CMK (cell line): ENCODE data around the gene DOK4.

Experiments used
- DNase-seq: peaks from one replicate; pipeline ENCODE4 v3.0.0-alpha.2; 2010; ENCODE audit warnings: low read depth

The DOK4 gene

DNA sequence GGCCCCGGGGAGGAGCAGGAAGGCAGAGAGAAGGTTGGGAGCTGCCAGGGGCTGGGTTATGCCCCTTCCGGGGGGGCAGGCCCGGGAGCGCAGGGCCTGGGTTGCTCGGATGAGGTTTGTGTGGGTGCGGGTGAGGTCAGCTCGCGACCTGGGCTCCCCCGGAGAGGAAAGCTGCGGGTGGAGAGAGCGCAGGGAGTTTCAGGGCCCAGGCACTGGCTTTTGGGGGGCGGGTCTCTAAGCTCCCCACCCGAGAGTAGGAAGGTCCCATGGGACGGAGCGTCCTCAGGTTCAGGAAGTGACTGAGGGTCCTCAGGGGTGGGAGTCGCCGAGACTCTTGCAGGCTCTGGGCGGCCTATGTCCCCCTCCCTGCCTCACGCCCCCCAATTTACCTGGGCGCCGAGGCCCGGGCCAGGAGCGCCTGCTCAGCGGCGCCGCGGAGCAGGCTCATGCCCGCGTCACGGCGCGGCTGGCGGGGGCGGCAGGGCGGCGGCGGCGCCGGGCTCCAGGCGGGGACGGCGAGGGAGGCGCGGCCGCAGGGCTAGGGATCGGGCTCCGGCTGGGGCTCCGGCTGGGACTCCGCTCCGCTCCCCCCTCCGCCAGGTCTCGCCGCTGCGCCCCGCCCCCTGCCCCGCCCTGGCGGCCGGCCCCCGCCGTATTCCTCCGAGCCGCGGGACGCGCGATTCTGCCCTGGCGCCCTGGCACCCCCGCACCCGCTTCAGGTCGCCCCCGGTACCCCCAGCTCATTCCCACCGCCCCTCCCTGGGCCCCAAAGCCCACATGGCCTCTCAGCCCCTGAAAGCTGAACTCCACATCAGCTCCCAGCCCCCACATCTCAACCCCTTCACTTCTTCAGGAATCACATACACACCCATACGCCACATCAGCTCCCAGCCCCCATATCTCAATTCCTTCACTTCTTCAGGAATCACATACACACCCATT, at the start of gene DOK4:
TSS of gene DOK4 (minus strand) at position 578 of the 942 bp plus-strand sequence. CDS start 6,986 bp downstream, outside the sequence.
- DNase-seq: no peak

DNA sequence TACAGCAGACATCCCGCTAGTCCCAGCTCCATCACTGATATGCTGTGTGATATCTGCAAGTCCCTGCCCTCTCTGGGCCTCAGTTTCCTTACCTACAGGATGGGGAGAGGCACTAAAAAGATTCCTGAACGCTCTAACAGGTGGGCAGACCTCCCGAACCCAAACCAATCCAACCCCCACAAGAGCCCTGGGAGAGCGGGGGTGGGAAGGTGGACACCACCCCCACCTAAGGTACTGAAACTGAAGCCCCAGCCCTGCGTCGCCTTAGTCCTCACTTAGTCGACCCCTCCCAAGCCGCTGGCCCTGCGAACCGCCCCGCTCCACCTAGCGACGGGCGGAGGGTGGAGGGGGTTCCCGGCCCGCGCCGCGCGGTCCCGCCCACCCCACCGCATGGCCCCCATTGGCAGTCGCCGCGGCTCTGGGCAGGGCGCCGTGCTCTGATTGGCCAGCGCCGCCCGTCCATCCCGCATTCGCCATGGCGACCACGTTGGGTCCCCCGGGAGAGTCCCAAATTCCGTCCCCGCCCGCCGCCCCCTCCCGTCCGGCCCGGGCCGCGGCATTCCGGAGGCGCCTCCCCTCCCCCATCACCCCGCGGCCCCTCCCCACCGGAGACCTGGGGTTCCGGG, 49.5 kb upstream of the DOK4 start:
- peak; percentile 87 for DNase-seq

DNA sequence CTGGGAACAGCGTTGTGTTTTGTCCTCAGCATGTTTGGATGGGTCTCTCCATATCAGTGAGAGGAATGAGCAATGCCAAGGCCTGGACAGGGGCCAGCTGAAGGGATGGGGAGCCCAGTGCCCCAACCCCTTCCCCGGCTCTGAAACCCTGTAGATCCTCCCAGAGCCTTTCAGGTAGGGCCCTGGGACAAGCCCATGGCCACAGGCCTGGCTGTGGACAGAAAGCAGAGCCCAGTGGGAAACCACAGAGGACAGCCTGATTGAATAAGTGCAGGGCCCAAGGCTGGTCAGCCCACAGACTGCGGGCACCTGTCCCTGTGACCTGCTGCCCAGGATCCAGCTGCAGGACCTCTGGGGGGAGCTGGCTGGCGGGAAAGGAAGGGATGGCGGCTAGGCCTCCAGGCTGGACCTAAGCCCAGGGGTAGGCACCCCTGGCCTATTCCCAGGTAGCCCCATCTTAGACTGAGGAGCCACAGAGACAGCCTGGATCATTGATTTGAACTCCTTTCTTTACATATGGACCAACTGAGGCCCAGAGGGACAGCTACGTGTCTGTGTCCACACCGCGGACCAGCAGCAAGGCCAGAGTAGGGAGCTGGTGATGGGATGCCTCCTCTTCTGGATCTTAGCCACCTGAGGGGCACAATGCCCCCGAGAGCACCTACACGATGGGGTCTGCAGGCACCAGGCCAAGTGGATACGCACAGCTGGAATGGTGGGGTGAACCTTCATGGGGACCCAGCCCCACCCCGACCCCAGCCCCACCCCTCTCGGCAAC, 48.8 kb upstream of the DOK4 start:
- no peak for DNase-seq

DNA sequence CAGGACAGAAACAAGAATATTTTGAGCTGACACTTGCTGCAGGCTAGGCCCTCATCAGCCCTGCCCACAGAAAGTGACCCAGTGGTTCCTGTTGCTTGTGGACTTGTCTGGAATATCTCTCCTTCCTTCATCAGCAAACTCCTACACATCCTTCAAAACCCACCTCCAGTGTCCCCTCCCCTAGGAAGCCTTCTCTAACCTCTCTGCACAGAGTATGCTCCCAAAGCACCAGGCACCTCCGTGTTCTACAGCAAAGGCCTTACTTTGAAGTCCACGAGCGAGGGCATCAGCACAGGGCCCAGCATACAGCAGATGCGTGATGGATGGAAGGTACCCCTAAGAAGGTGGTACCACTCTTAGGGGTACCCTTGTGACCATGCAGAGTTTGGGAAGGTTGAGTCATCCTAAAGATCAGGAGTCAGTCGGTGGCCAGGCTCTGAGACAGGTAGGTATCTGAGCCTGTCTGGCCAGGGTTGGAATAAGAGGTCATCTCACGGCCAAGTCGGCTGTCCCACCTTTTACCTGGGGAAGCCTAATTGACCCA, 48.1 kb upstream of the DOK4 start:
- DNase-seq: no peak

DNA sequence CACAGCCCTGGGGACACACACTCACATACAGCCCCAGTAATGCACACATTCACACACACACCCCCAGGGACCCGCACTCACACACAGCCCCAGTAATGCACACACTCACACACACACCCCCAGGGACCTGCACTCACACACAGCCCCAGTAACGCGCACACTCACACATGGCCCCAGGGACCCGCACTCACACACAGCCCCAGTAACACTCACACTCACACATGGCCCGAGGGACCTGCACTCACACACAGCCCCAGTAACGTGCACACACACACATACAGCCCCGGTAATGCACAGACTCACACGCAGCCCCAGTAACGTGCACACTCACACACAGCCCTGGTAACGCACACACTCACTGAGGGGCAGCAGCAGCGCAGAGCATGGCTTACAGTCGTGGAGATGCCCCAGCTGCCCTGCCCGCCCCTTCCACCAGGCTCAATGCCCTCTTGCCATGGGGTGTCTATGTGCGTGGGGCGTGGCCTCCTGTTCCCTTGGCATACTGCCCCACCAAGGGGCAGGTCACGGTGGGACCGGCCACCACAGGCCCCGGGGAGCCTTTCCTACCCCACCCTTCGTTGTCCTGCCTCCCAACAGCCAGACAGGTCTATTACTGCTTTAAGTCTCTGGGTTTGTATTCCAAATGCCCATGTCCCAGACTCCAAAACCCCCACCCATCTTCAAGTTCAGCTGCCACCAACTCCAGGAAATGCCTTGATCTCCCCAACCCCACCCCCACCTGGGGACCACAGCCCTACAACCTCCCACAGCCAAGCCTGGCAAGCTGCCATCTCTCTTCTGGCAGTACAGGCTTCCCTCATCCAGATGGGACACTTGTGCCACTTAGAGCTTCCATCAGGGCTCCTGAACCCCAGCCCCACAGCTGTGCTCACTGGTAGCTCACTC, 47.4 kb upstream of the DOK4 start:
- no peak for DNase-seq

DNA sequence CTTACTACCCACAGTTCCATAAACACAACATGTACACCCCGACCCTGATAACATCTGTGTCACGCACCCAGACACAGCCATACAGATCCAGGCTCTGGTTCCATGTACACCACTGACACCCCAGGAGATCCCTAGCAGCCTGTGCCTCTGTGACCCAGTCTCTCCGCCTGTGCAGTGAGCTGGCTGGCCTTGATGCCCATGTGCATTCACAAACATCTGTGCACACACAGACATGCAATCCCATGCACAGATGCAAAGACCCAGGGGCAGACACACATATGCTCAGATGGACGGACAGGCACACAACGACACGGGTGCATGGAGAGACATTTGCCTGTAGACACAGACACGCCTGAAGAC, 46.0 kb upstream of the DOK4 start:
- no peak for DNase-seq

DNA sequence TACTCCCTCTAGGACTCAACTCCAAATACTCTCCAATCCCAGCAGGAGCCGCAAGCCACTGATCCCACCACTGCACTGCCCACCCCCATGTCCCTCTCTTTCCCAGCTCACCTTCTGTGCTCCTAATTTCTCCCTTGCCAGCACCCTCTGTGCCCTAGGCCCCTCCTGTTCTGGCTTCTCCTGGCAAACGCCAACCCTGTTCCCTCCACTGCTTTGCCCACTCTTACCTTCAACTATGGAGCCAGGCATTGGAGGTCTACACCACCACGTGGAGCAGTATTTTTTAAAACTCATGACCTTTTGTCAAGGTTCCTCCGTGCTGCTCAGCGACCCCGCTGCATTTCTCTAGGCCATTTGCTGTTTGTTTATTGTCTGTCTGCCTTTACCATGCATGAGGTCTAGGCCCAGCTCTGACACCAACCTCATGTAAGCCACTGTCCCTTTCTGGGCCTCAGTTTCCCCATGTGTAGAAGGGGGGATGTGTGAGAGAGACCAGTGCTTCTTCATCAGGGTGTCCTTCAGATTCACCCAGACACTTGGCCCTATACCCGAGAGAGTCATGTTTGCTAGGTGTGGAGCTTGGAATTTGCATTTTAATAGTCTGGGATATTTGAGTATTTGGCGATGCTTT, 45.5 kb upstream of the DOK4 start:
- DNase-seq: no peak

DNA sequence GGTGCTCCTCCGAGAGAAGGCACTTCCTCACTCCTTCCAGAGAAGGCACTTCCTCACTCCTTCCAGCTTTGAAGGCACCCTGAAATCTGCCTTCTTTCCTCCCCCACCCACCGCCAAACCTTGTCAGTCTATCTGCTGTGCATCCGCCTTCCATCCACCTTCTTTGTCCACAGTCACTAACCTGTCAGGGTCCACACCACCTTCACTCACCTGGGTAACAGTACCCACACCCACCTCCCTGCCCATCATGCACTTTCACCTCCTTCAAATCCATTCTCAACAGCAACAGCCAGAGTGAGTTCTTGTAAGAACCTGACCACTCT, 44.9 kb upstream of the DOK4 start:
- DNase-seq: no peak

DNA sequence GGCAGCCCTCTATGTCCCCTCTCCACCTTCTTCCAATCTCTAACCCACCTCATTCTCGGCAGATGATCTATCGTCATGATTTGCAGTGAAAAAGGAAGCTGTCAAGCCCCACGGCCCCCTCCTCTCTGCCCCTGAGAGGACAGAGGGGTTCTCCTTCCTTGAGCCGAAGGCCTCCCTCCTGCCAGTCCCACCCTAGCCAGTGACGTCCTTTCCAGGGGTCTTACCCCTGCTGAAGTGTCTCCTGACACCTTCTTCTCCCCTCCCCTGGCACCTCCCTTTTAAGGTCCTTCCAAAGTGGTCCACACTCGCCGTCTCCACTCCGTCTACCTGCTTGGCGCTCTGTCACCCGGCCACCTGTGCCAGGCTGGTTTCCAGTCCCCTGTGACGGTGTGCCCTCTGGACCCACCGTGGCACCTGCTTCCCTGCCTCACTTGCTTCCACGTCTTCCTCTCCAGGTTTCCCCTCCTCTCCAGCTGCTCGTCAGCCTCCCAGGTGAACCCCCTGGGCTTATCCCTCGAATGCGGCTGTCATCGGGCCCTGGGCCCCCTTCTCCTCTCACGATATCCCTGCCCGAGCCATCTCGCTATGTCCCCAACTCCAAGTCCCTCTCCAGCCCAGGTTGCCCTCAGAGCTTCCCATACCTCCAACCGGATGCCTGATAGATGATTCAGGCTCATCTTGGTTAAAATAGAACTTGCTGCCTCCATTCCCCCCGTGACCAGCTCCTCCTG, 44.4 kb upstream of the DOK4 start:
- DNase-seq: no peak

DNA sequence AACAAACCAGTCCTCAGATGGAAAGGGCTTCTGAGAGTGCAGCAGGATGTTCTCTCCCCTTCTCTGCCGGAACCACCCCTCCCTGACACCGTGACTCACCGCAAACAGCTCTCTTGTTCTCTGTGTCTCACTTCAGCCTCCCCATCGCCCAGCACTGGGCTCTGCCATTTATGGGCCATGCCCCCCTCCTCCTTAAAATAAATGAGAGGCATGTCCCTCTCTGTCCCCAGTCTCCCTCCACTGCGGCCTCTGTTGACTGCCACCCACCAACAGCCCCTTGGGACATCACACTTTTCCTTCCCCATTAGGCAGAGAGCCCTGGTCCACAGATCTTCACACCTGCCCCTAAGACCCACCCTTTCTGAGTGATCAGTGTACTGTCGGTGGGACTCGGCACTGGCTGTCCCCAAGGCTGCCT, 43.8 kb upstream of the DOK4 start:
- DNase-seq: no peak

DNA sequence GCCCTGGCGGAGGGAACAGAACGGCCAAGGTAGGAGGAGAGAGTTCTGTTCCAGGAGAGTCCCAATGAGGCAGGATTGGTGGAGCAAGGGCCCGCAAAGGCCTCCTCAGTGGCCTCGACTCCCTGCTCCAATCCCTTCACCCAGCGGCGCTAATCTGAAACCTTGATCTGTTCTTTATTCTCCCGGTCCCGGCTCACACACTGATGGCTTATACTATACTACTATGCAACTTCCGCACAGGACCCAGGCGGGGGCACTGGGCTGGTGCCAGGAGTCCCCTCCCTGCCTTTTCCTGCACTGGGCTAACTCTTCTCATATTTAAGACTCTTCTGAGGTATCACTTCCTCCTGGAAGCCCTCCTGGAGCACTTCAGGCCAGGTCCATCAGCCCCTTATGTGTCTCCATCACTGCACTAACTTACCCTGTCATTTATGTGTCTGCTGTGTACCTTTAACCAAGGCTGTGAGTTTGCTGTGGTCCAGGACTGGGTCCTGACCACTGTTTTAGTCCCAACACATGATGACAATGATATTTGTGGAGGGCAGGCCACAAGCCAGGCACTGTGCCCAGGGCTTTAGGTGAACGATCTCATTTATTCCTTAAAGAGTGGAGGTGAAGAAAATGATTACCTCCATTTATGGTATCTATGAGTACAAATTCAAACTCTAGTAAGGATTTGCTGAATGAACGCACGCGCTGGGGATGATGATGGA, 43.3 kb upstream of the DOK4 start:
- DNase-seq: no peak

DNA sequence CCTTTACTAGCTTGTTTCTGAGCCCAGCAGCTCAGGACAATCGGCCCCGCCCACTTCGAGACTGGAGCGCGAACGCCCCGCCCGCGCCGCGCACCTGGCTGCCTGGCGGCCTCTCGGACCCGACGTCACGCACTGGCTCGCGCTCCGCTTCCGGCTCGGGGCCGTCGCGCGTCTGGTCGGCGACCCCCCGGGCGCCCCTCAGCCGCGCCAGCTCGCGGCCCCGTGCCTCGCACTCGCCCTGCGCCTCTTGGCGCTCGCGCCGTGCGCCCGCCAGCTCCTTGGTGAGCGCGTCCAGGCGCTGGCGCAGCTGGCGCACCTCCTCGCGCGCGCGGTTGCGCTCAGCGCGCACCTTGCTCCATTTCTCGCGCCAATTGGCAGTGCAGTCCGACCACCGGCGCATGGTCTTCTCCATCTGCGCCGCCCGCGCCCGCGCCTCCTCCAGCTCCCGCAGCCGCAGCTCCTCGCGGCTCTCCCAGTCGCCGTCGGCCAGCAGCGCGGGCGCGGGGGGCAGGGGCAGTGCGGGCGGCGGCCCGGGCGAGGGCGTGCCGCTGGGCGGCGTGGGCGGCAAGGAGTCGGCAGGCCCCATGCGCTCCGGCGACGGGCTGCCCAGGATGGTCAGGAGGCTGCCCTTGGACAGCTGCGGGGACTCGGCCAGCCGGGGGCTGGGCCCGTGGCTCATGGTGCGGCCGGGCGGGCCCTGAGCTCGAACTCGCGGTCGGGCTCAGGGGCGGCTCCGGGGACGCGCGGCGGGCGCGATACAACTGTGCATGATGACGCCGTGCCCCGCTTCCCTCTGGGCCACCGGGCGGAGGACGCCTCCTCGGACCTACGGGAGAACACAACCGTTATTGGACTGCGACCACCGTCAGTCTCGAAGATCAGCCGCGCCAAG, 42.5 kb upstream of the DOK4 start:
- DNase-seq: no peak

DNA sequence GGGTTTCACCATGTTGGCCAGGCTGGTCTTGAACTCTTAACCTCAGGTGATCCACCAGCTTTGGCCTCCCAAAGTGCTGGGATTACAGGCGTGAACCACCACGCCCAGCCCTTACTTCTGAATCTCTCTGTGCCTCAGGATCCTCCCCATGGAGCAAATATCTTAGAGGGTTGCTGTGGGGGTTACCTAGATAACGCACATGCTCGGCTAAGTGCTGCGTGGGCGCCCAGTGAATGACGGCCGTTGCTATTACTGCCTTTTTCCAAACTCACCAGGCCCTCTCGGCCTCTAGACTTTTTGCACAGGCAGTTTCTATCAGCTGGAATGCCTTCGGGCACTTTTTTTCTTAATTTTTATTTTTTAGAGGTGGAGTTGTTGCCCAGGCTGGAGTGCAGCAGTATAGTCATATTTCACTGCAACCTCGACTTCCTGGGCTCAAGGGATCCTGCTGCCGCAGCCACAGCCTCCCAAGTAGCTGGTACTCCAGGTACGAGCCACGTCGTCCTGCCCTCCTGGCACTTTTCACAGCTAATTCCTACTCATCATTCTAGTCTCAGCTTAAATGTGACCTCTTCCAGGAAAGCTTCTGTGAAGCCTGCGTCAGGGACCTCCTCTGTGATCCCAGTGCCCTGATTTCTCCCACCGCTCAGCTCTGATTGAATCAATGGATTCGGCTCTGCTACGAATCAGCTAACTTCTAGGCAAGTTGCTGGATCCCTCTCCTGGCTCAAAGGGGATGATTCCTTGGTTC, 41.5 kb upstream of the DOK4 start:
- no peak for DNase-seq

DNA sequence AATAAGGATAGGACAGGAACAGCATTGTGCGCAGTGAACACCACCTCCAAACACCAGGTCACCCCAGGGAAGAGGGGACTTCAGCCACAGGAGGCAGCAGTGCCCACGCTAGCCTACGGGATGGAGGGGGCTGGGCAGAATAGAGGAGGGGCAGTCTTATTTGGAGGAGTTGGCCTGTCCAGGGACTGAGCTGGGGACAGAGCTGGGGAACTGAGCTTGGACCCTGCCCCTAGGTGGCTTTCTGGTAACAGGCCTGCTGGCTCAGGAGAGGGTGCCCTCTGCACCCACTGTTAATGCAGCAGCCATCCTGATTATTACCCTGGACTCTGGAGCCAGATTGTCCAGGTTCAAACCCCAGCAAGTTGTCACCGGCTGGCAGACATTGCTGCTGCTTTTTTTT, 40.7 kb upstream of the DOK4 start:
- DNase-seq: no peak

DNA sequence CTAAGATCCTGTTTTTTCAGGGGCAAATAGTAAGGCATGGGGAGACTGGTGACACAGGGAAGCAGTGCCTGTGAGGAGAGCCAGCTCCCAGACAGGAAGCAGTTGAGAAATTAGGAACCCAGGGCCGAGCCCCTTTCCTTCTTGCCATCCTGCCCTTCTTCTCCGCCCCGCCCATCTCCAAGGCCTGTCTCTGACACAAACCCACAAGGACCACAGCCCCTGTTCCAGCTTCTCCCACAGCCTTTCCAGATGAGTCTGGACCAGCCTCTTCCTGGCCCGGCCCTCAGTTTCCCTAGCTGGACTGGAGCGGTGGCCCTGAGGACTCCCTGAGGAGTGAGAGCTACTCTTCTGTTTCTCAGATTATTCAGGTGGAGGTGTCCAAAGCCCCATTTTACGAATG, 40.2 kb upstream of the DOK4 start:
- no peak for DNase-seq

DNA sequence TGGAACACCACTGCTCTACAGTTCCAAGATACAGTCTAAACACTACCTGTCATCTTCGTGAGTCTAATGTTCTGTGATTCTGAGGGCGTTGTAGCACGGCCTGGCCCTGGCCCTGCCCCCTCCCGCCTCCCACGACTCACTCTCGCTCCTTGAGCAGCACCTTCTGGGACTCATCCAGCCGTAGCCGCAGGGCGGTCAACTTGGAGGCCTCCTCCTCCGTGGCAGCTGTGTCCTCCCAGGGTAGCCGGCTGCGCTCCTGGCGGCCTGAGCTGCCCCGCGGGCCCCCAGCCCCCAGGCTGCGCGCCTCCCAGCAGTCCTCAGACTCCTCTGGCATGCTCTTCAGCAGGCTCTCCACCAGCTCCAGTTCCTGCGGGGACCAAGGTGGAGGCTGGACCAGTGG, 39.5 kb upstream of the DOK4 start:
- DNase-seq: no peak

DNA sequence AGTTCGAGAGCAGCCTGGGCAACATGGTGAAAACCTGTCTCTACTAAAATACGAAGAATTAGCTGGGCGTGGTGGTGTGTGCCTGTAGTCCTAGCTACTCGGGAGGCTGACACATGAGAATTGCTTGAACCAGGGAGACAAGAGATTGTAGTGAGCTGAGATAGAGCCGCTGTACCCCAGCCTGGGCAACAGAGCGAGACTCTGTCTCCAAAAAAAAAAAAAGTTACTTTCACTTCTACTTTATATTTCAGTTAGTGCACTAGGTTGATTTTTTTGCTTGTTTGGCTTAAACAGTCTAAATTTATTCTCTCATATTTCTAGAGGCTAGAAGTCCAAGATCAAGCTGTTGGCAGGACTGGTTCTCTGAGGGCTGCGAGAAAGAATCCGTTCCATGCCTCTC, 36.7 kb upstream of the DOK4 start:
- no peak for DNase-seq

DNA sequence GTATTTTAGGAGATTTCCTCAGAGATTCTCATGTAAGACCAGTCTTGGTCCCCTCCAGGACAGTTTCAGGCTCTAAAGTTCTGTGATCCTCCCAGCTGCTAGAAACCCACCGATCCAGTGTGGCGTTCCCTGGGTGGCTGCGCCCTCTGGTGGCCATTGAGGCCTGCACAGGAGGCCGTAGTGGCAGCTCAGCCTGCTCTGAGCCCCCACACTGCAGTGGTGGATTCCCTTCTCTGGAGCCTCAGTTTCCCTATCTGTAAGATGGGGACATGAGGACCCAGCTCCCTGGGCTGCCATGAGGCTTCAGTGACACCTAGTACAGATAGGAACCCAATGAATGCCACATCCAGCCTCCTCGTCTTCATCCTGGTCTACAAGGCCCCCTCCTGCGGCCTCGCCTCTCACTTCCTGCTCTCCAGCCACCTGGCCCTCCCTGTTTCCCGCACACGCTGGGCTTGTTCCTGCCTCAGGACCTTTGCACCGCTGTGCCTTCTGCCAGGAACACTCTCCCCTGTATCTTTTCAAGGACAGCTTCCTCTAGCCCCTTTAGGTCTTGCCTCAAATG, 33.6 kb upstream of the DOK4 start:
- DNase-seq: no peak
